Kidney epithelial cell (primary cell): Measurements from ENCODE around the gene SNAP25. TPM values are rescaled to one million over a fixed set of nuclear protein-coding genes. Genes with fewer than 3 reads are reported as not detected.

Source experiments
- DNase-seq: peaks from one replicate; pipeline ENCODE4 v3.0.0-alpha.2; 2010; ENCODE audit warnings: low read depth
- H3K27me3 ChIP-seq: 2 replicates; pipeline ENCODE4 v1.6.0; 2011; ENCODE audit warnings: low read length; ENCODE audit not compliant: control insufficient read depth, insufficient read depth
- H3K36me3 ChIP-seq: 2 replicates; pipeline ENCODE4 v1.5.1; 2011; ENCODE audit warnings: low read length; ENCODE audit not compliant: control insufficient read depth, insufficient read depth
- H3K4me3 ChIP-seq: 2 replicates; pipeline ENCODE4 v1.5.1; 2011; ENCODE audit warnings: low read depth, mild to moderate bottlenecking, control low read depth, low read length
- CTCF ChIP-seq: IDR thresholded peaks from 2 replicates; pipeline ENCODE4 v1.5.1; 2011; ENCODE audit warnings: mild to moderate bottlenecking, moderate library complexity, low read length, control low read depth, inconsistent platforms; ENCODE audit not compliant: insufficient read depth, poor library complexity, severe bottlenecking
- total RNA-seq: library from RNA; depleted of rRNA; stranded (reverse); fragments of >200 nt; gene quantifications from 2 replicates; pipeline ENCODE4 v1.2.3, GENCODE V29; 2015

Gene SNAP25
- total RNA-seq, 1 donor from 2014 or later = 1.0 TPM

DNA sequence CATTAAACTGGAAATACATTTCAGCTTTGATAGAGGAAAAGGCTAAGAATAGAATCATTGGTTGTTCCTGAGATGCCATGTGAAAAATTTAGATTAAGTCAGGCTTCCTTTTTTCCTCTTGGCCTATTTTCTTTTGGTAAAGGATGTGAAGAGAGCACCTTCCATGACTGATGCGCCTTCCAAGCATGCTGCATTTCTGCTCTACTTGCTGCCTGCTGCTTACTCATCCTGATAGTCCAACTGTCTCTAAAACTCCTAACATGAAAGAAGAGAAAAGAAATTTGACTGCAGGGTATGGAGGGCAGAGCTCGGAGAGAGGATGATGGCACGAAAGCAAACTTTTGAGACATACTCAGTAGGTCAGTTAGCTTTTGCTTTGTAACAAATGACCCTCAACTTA lies 28.8 kb downstream of the SNAP25 start:
- no peak overlapping the region for H3K4me3 ChIP-seq
- TF ChIP-seq CTCF = no peak
- DNase-seq = no peak
- no peaks in the 10 kb centered on the region for H3K36me3 ChIP-seq
- H3K27me3 ChIP-seq = no peaks in the 10 kb centered on the region

DNA sequence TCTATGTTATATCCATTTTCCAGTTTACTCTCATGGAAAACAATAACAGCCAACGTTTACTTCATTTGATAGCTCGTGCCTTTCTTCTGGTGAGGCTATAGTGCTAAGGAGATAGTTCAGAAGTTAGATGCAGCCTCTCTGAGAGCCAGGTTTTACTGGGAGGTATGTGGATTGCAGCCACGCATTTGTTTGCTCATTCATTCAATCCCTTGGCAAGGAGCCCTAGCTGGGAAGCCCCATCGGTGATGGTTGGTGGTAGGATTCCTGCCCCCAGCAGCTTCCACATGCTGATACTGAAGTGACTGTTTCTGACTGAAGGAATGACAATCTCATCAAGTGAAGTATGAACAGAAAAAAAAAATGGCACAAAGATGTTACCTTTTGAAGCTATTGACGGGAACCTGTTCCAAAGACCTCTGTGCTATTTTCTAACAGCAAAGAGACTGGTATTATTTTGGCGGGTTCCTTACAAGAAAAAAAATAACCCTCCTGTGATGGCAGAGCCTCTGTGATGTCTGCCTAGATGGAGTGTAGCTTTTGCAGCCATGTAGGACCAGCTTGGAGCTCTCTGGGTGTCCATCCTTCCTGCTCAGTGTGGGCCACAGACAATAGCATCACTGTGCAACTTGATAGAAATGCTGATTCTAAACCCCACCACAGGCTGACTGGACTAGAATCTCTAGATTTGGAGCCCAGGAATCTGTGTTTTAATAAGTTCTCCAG lies 30.6 kb downstream of the SNAP25 start:
- no peak for TF ChIP-seq CTCF
- Histone ChIP-seq H3K27me3 (no peaks in the 10 kb centered on the region), H3K36me3 (no peaks in the 10 kb centered on the region), H3K4me3 (no peak overlapping the region)
- DNase-seq = no peak

- no peak for DNase-seq
- Histone ChIP-seq H3K27me3 (no peaks in the 10 kb centered on the region), H3K4me3 (no peak overlapping the region), H3K36me3 (no peaks in the 10 kb centered on the region)
- TF ChIP-seq CTCF = no peak
Observed at GRCh38 chr20:10249822-10250221, 31.2 kb downstream of the SNAP25 start.

DNA sequence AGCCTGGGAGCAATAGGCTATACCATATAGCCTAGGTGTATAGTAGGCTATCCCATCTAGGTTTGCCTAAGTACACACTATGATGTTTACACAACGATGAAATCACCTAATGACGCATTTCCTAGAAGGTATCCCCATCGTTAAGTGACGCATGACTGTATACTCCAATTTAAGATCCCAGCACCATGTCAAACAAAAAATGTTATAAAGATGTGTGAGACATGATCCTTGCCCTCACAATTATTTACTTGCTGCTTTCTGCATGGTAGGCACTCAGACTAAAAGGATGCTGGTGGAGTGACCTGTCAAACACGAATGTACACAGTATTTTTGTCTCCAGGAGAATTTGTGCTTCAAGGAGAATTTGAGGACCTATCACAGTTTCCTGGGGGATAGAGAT lies 32.3 kb downstream of the SNAP25 start:
- Histone ChIP-seq H3K4me3 (no peak overlapping the region), H3K27me3 (no peaks in the 10 kb centered on the region), H3K36me3 (no peaks in the 10 kb centered on the region)
- TF ChIP-seq CTCF = no peak
- DNase-seq = no peak

- Histone ChIP-seq H3K4me3 (no peak overlapping the region), H3K36me3 (no peaks in the 10 kb centered on the region), H3K27me3 (no peaks in the 10 kb centered on the region)
- TF ChIP-seq CTCF = no peak
- no peak for DNase-seq
Observed at GRCh38 chr20:10253780-10254179, 35.1 kb downstream of the SNAP25 start.

GRCh38 chr20:10255846-10256245 lies 37.2 kb downstream of the SNAP25 start:
- TF ChIP-seq CTCF = no peak
- no peak overlapping the region for H3K4me3 ChIP-seq
- no peaks in the 10 kb centered on the region for H3K36me3 ChIP-seq
- no peak for DNase-seq
- no peaks in the 10 kb centered on the region for H3K27me3 ChIP-seq
